22Rv1 (cell line): Measurements from ENCODE around the gene NTRK3.

ENCODE experiments used
- ZFX ChIP-seq: fragments of 450-650 bp; IDR thresholded peaks from 2 replicates; pipeline ENCODE4 v1.6.1; 2017; ENCODE audit warnings: antibody characterized with exemption, borderline replicate concordance
- TF ChIP-seq, protein P1 (sequence below): fragments of 450-650 bp; IDR thresholded peaks from 2 replicates; pipeline ENCODE4 v1.5.1; 2017; ENCODE audit warnings: mild to moderate bottlenecking

DNA sequence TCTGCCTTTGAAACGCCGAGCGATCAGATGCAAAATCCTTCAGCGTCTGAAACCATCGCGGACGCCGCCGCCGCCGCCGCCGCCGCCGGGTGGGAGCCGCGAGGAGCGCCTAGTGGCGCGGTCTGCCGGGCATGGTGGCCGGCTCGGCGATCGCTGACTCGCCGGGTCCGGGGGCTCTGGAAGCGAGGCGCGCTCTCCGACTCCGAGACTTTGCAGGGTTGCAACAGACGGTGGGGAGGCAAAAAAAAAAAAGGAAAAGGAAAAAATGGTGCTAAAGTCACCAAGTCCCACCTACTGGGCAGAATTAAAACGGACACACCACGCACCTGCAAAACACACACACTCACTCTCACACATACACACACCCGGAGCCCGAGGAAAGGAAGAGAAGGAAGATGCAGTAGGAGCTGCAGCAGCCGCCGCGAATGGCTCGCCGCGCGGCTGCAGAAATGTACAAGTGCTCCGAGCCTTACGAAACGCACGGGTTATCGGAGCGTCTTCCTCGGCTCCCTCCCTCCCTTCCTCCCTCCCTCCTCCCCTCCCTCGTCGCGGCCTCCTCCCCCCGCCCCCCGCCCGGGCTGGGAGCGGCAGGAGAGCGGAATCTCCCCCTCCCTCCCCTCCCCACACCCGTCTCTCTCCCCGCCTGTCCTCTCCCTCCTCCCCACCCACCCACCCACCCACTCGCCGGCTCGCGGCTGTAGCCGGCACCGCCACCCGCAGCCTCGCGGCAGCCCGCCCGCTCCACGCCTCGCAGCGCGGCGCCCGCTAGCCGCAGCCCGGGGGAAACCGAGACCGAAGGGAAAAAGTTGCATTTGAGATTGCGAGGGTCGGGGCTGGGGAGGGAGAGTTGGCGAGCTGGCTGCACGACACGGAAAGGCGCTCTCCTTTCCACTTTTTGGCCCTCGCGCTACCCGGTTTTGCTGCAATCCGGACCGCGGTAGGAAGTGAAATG, at the start of gene NTRK3:
- TF ChIP-seq, protein P1, sequence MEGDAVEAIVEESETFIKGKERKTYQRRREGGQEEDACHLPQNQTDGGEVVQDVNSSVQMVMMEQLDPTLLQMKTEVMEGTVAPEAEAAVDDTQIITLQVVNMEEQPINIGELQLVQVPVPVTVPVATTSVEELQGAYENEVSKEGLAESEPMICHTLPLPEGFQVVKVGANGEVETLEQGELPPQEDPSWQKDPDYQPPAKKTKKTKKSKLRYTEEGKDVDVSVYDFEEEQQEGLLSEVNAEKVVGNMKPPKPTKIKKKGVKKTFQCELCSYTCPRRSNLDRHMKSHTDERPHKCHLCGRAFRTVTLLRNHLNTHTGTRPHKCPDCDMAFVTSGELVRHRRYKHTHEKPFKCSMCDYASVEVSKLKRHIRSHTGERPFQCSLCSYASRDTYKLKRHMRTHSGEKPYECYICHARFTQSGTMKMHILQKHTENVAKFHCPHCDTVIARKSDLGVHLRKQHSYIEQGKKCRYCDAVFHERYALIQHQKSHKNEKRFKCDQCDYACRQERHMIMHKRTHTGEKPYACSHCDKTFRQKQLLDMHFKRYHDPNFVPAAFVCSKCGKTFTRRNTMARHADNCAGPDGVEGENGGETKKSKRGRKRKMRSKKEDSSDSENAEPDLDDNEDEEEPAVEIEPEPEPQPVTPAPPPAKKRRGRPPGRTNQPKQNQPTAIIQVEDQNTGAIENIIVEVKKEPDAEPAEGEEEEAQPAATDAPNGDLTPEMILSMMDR: no peak
- no peak for TF ChIP-seq ZFX
